CD14-positive monocyte (primary cell): Measurements from ENCODE around the gene TPM2. TPM values are rescaled to one million over a fixed set of nuclear protein-coding genes. Genes with fewer than 3 reads are reported as not detected.

Source experiments
- DNase-seq, 3 donors: peaks; one replicate each; pipeline ENCODE4 v3.0.0-alpha.2; 2011 to 2022
- H2AFZ ChIP-seq: 2 replicates; pipeline ENCODE4 v1.6.0; 2012; ENCODE audit warnings: mild to moderate bottlenecking, low read depth, low read length, inconsistent platforms; ENCODE audit not compliant: insufficient read depth, poor library complexity, severe bottlenecking
- H3K27ac ChIP-seq, 2 donors: 1 replicate in 1 of 2; 2 replicates in 1 of 2; pipeline ENCODE4 v1.5.1; 2012 to 2013; ENCODE audit warnings: low read length in 2 of 2, control low read depth in 1 of 2, inconsistent platforms in 1 of 2, low read depth in 1 of 2, mild to moderate bottlenecking in 1 of 2
- H3K27me3 ChIP-seq, 2 donors: one replicate each; pipeline versions ENCODE4 v1.6.0 to v1.6.1; 2011 to 2013; ENCODE audit warnings: low read length in 2 of 2; ENCODE audit not compliant: control insufficient read depth in 2 of 2, insufficient read depth in 2 of 2
- H3K36me3 ChIP-seq, 2 donors: replicated peaks in 1 of 2; 1 replicate in 1 of 2; 2 replicates in 1 of 2; pipeline versions ENCODE4 v1.5.1 to v1.6.1; 2012 to 2013; ENCODE audit warnings: low read length in 2 of 2, control low read depth in 1 of 2, inconsistent platforms in 1 of 2, mild to moderate bottlenecking in 1 of 2; ENCODE audit not compliant: insufficient read depth in 2 of 2, control insufficient read depth in 1 of 2
- H3K4me1 ChIP-seq, 2 donors: 1 replicate in 1 of 2; 2 replicates in 1 of 2; pipeline versions ENCODE4 v1.5.1 to v1.6.1; 2012 to 2013; ENCODE audit warnings: low read length in 2 of 2, control low read depth in 1 of 2, inconsistent platforms in 1 of 2, mild to moderate bottlenecking in 1 of 2, moderate library complexity in 1 of 2; ENCODE audit not compliant: insufficient read depth in 2 of 2, control insufficient read depth in 1 of 2
- H3K4me2 ChIP-seq: replicated peaks from 2 replicates; pipeline ENCODE3; 2012; ENCODE audit warnings: low read length, moderate library complexity, mild to moderate bottlenecking; ENCODE audit not compliant: poor library complexity, severe bottlenecking; ENCODE audit errors: extremely low read depth
- H3K4me3 ChIP-seq, 3 experiments: fragments of 200-600 bp in 1 of 3; sonication (generic) in 1 of 3; replicated peaks in 1 of 3; 1 replicate in 2 of 3; 2 replicates in 1 of 3; pipeline ENCODE4 v1.5.1; 2011 to 2013; ENCODE audit warnings: low read length in 3 of 3, mild to moderate bottlenecking in 3 of 3, control low read depth in 2 of 3, low read depth in 2 of 3, inconsistent platforms in 1 of 3, moderate library complexity in 1 of 3
- H3K79me2 ChIP-seq: 2 replicates; pipeline ENCODE4 v1.6.0; 2012; ENCODE audit warnings: mild to moderate bottlenecking, control low read depth, inconsistent platforms, low read length, moderate library complexity; ENCODE audit not compliant: insufficient read depth
- H3K9ac ChIP-seq: 2 replicates; pipeline ENCODE4 v1.6.0; 2017; ENCODE audit warnings: low read length, mild to moderate bottlenecking; ENCODE audit not compliant: insufficient read depth, poor library complexity, severe bottlenecking
- H3K9me3 ChIP-seq, 2 donors: replicated peaks in 1 of 2; 1 replicate in 1 of 2; 2 replicates in 1 of 2; pipeline versions ENCODE4 v1.5.1 to v1.6.1; 2012 to 2013; ENCODE audit warnings: low read length in 2 of 2, control low read depth in 1 of 2; ENCODE audit not compliant: control insufficient read depth in 1 of 2, insufficient read depth in 1 of 2
- H4K20me1 ChIP-seq: 2 replicates; pipeline ENCODE4 v1.6.0; 2012; ENCODE audit warnings: mild to moderate bottlenecking, low read length, control low read depth, moderate library complexity; ENCODE audit not compliant: insufficient read depth
- H3K27ac Mint-ChIP-seq, 7 donors: one replicate each; pipeline ENCODE4 v1.8.0; 2020; ENCODE audit warnings: mild to moderate bottlenecking in 7 of 7, mixed read lengths in 7 of 7, moderate library complexity in 6 of 7, inconsistent platforms in 2 of 7
- H3K27me3 Mint-ChIP-seq, 3 donors: one replicate each; pipeline ENCODE4 v1.8.0; 2021 to 2022; ENCODE audit warnings: low read depth in 3 of 3, mild to moderate bottlenecking in 3 of 3, mixed read lengths in 3 of 3, moderate library complexity in 3 of 3, inconsistent platforms in 1 of 3
- H3K36me3 Mint-ChIP-seq, 2 donors: one replicate each; pipeline ENCODE4 v1.8.0; 2020; ENCODE audit warnings: mixed read lengths in 2 of 2, inconsistent platforms in 1 of 2, mild to moderate bottlenecking in 1 of 2
- H3K4me1 Mint-ChIP-seq: one replicate; pipeline ENCODE4 v1.8.0; 2020; ENCODE audit warnings: mild to moderate bottlenecking, mixed read lengths
- H3K4me3 Mint-ChIP-seq, 2 donors: one replicate each; pipeline ENCODE4 v1.8.0; 2020; ENCODE audit warnings: mild to moderate bottlenecking in 2 of 2, mixed read lengths in 2 of 2, moderate library complexity in 1 of 2
- H3K9me3 Mint-ChIP-seq, 7 donors: one replicate each; pipeline ENCODE4 v1.8.0; 2020 to 2022; ENCODE audit warnings: mixed read lengths in 7 of 7, mild to moderate bottlenecking in 6 of 7, moderate library complexity in 6 of 7, inconsistent platforms in 2 of 7
- WGBS: methylation state at CpG from one replicate; pipeline ENCODE4 v1.1.5; 2013; ENCODE audit warnings: missing lambda C conversion rate; ENCODE audit not compliant: insufficient coverage; 5-methylcytosine and 5-hydroxymethylcytosine counted together
- intact Hi-C, 2 donors: fragments of 100-400 bp; cut with micrococcal nuclease; formaldehyde crosslinking; loops; one replicate each; pipeline versions ENCODE4 v1.15.0 to v1.15.1; 2023
- polyA plus RNA-seq, 3 donors: library from polyadenylated mRNA; depleted of rRNA in 1 of 3; unstranded in 2 of 3; stranded (reverse) in 1 of 3; fragments of 300-500 nt in 2 of 3; fragments of >200 nt in 1 of 3; fragmentation: Illumina TruSeq in 2 of 3; gene quantifications; 1 replicate in 2 of 3; 2 replicates in 1 of 3; pipeline ENCODE4 v1.2.3, GENCODE V29; 2012 to 2021
- TF ChIP-seq, protein P1 (sequence below): fragments of 200-600 bp; IDR thresholded peaks from one replicate; pipeline ENCODE4 v1.8.0; 2022; ENCODE audit warnings: antibody characterized with exemption, mild to moderate bottlenecking

Gene TPM2
- polyA plus RNA-seq, 3 donors, result 7.7 TPM; not detected in 2

- H3K4me1 ChIP-seq, result peaks cover 23 to 39% of the 10 kb centered on the region in 2 donors
- no peaks in the 10 kb centered on the region for H4K20me1 ChIP-seq
- TF ChIP-seq, protein P1, sequence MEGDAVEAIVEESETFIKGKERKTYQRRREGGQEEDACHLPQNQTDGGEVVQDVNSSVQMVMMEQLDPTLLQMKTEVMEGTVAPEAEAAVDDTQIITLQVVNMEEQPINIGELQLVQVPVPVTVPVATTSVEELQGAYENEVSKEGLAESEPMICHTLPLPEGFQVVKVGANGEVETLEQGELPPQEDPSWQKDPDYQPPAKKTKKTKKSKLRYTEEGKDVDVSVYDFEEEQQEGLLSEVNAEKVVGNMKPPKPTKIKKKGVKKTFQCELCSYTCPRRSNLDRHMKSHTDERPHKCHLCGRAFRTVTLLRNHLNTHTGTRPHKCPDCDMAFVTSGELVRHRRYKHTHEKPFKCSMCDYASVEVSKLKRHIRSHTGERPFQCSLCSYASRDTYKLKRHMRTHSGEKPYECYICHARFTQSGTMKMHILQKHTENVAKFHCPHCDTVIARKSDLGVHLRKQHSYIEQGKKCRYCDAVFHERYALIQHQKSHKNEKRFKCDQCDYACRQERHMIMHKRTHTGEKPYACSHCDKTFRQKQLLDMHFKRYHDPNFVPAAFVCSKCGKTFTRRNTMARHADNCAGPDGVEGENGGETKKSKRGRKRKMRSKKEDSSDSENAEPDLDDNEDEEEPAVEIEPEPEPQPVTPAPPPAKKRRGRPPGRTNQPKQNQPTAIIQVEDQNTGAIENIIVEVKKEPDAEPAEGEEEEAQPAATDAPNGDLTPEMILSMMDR, result no peak
- no peak overlapping the region for H3K4me3 ChIP-seq
- Mint-ChIP-seq H3K36me3 (peaks cover 5 to 14% of the 10 kb centered on the region in 2 donors), H3K9me3 (peaks cover 0 to 3% (median 1%) of the 10 kb centered on the region in 7 donors), H3K27me3 (peaks cover 0 to 6% (median 3%) of the 10 kb centered on the region in 3 donors), H3K27ac (no peak overlapping the region), H3K4me3 (peak overlapping the region in 1 of 2 donors; percentile 35), H3K4me1 (peaks cover 38% of the 10 kb centered on the region)
- DNase-seq, result no peak
- no CpG with 5 or more reads among the region's 1 CpG for WGBS
- H3K27ac ChIP-seq, result no peak overlapping the region
- H3K36me3 ChIP-seq, result peaks cover 1 to 3% of the 10 kb centered on the region in 2 donors
- H3K4me2 ChIP-seq, result no peak overlapping the region
- H3K27me3 ChIP-seq, result no peaks in the 10 kb centered on the region
- H3K9me3 ChIP-seq, result no peaks in the 10 kb centered on the region
- intact Hi-C loops, result no loop called here
- H3K79me2 ChIP-seq, result peaks cover 31% of the 10 kb centered on the region
- no peak overlapping the region for H2AFZ ChIP-seq
- H3K9ac ChIP-seq, result no peak overlapping the region
Measured at GRCh38 chr9:35666045-35666444, 23.7 kb downstream of the TPM2 start.

GRCh38 chr9:35665471-35665818 is 24.3 kb downstream of the TPM2 start:
- peaks cover 0 to 3% (median 1%) of the 10 kb centered on the region in 7 donors for H3K9me3 Mint-ChIP-seq
- peaks cover 0 to 6% (median 3%) of the 10 kb centered on the region in 3 donors for H3K27me3 Mint-ChIP-seq
- Histone ChIP-seq H3K27ac (no peak overlapping the region), H3K4me2 (peak overlapping the region; percentile 87), H3K9me3 (no peaks in the 10 kb centered on the region), H3K36me3 (peaks cover 6 to 9% of the 10 kb centered on the region in 2 donors), H2AFZ (peak overlapping the region; percentile 89), H3K4me3 (peak overlapping the region; percentile 50 to 83 (median 57)), H3K79me2 (peaks cover 31% of the 10 kb centered on the region), H3K27me3 (no peaks in the 10 kb centered on the region), H3K9ac (peak overlapping the region; percentile 55), H4K20me1 (no peaks in the 10 kb centered on the region), H3K4me1 (peaks cover 23 to 39% of the 10 kb centered on the region in 2 donors)
- TF ChIP-seq, protein P1, result no peak
- peaks cover 41% of the 10 kb centered on the region for H3K4me1 Mint-ChIP-seq
- peaks cover 11 to 20% of the 10 kb centered on the region in 2 donors for H3K36me3 Mint-ChIP-seq
- WGBS, result 0% methylated on average over 2 of the region's 5 CpGs
- no peak for DNase-seq
- H3K27ac Mint-ChIP-seq, result peak overlapping the region in 3 of 7 donors; percentile 25 to 66 (median 32)
- peak overlapping the region; percentile 83 to 91 for H3K4me3 Mint-ChIP-seq
- intact Hi-C loops, result no loop called here
